T-helper 2 cell treated with Interferon-gamma antibody and Interleukin-4, amounts not matched to agents 5 μg/mL and 100 μg/mL, for 36 hours (primary cell): ENCODE results near the gene SLC25A11.
"Not testable (repeated sequence)": the region's sequence is repeated elsewhere in the genome, so short reads cannot be mapped to it uniquely, and the experiment has no call there.

Source experiments
- DNase-seq: peaks from one replicate; pipeline ENCODE4 v3.0.0; 2021; ENCODE audit warnings: low spot score
- H3K27ac Mint-ChIP-seq: one replicate; pipeline ENCODE4 v1.8.0; 2021; ENCODE audit warnings: mild to moderate bottlenecking, mixed read lengths
- H3K27me3 Mint-ChIP-seq: one replicate; pipeline ENCODE4 v1.8.0; 2021; ENCODE audit warnings: low read depth, mixed read lengths
- H3K36me3 Mint-ChIP-seq: one replicate; pipeline ENCODE4 v1.8.0; 2021; ENCODE audit warnings: low read depth, mixed read lengths
- H3K4me1 Mint-ChIP-seq: one replicate; pipeline ENCODE4 v1.8.0; 2021; ENCODE audit warnings: low read depth, mixed read lengths
- H3K4me3 Mint-ChIP-seq: one replicate; pipeline ENCODE4 v1.8.0; 2022; ENCODE audit warnings: mild to moderate bottlenecking, moderate library complexity, mixed read lengths
- H3K9me3 Mint-ChIP-seq: one replicate; pipeline ENCODE4 v1.8.0; 2021; ENCODE audit warnings: mixed read lengths

Gene SLC25A11

DNA sequence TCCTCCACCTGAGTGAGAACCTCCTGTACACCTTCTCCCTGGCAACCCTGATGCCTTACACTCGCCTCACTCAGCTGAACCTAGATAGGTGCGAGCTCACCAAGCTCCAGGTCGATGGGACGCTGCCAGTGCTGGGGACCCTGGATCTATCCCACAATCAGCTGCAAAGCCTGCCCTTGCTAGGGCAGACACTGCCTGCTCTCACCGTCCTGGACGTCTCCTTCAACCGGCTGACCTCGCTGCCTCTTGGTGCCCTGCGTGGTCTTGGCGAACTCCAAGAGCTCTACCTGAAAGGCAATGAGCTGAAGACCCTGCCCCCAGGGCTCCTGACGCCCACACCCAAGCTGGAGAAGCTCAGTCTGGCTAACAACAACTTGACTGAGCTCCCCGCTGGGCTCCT is 7.1 kb downstream of the SLC25A11 start:
- Mint-ChIP-seq H3K4me1 (peaks cover 21% of the 10 kb centered on the region), H3K36me3 (peaks cover 41% of the 10 kb centered on the region), H3K27ac (no peak overlapping the region), H3K4me3 (no peak overlapping the region), H3K27me3 (no peaks in the 10 kb centered on the region), H3K9me3 (no peaks in the 10 kb centered on the region)
- DNase-seq, result no peak

DNA sequence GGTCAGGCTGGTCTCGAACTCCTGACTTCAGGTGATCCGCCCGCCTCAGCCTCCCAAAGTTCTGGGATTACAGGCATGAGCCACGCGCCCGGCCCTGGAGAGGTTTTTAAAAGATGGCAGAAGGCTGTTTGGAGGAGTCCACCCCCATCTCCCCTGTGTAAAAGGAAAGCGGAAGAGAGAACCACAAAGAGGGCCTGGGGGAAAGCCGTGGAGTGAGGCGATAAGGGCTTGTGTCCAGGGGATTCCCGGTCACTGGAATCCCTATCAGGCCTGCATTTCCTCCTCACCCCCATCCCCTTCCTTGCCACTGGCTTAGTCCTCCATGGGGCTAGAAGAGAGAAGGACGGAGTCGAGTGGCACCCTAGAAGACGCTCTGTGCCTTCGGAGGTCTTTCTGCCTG is 7.9 kb downstream of the SLC25A11 start, which contains the start of gene GP1BA:
TSS of gene GP1BA (plus strand) at position 315 of the 400 bp plus-strand sequence. CDS start 328 bp downstream, outside the sequence.
- Mint-ChIP-seq H3K4me1 (peaks cover 21% of the 10 kb centered on the region), H3K9me3 (no peaks in the 10 kb centered on the region), H3K36me3 (peaks cover 37% of the 10 kb centered on the region), H3K27me3 (no peaks in the 10 kb centered on the region), H3K4me3 (no peak within 1 kb of the TSS), H3K27ac (peak within 1 kb of the TSS; percentile 15)
- DNase-seq, result no peak

DNA sequence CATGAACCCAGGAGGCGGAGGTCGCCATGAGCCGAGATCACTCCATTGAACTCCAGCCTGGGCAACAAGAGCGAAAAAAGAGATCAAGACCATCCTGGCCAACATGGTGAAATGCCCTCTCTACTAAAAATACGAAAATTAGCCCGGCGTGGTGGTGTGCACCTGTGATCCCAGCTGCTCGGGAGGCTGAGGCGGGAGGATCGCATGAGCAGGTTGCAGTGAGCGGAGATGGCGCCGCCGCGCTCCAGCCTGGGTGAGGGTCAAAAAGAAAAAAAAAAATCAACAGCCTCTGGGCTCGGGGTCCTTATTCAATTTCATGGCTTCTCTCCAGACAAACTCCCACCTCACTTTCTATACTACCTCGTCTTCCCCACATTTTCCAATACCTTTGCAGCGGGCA is 11.0 kb downstream of the SLC25A11 start:
- H3K9me3 Mint-ChIP-seq, result no peaks in the 10 kb centered on the region
- H3K4me1 Mint-ChIP-seq, result peaks cover 6% of the 10 kb centered on the region
- no peak overlapping the region for H3K27ac Mint-ChIP-seq
- no peak overlapping the region for H3K4me3 Mint-ChIP-seq
- H3K27me3 Mint-ChIP-seq, result no peaks in the 10 kb centered on the region
- H3K36me3 Mint-ChIP-seq, result peaks cover 27% of the 10 kb centered on the region
- no peak for DNase-seq

DNA sequence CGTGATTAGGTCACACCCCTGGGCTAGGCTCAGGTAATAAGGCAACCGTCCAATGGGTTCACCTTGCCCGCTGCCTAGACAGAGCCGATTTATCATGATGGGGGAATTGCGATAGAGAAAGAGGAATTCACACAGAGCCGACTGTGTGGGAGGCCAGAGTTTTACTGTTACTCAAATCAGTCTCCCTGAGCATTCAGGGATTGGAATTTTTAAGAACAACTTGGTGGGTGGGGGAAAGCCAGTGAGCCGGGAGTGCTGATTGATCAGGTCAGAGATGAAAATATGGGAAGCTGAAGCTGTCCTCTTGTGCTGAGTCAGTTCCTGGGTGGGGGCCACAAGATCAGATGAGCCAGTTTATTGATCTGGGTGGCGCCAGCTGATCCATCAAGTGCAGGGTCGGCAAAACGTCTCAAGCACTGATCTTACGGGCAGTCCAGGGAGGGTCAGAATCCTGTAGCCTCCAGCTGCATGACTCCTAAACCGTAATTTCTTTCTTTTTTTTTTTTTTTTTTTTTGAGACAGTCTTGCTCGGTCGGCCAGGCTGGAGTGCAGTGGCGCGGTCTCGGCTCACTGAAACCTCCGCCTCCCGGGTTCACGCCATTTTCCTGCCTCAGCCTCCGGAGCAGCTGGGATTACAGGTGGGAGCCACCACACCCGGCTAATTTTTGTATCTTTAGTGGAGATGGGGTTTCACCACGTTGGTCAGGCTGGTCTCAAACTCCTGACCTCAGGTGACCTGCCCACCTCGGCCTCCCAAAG is 13.1 kb downstream of the SLC25A11 start:
- not testable (repeated sequence) for H3K4me1 Mint-ChIP-seq, DNase-seq, H3K27me3 Mint-ChIP-seq, H3K4me3 Mint-ChIP-seq, H3K9me3 Mint-ChIP-seq
- H3K36me3 Mint-ChIP-seq, result peaks cover 22% of the 10 kb centered on the region
- peak overlapping the region; percentile 3 for H3K27ac Mint-ChIP-seq

DNA sequence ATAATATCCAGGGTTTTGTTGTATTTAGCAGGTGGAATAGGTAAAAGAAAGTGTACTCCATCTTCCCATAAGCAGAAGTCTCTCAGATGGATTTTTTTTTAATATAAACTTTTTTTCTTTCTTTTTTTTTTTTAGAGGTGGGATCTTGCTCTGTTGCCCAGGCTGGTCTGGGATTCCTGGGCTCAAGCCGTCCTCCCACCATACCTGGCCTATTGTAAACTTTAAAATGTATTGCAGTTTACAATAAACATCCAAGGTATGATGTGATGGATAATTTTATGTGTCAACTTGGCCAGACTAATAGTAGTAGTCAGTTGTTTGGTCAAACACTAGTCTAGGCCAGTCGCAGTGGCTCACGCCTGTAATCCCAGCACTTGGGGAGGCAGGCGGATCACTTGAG is 18.5 kb downstream of the SLC25A11 start:
- no peaks in the 10 kb centered on the region for H3K4me1 Mint-ChIP-seq
- no peak overlapping the region for H3K27ac Mint-ChIP-seq
- H3K27me3 Mint-ChIP-seq, result no peaks in the 10 kb centered on the region
- H3K36me3 Mint-ChIP-seq, result peaks cover under 1% of the 10 kb centered on the region
- no peak for DNase-seq
- no peaks in the 10 kb centered on the region for H3K9me3 Mint-ChIP-seq
- H3K4me3 Mint-ChIP-seq, result no peak overlapping the region

DNA sequence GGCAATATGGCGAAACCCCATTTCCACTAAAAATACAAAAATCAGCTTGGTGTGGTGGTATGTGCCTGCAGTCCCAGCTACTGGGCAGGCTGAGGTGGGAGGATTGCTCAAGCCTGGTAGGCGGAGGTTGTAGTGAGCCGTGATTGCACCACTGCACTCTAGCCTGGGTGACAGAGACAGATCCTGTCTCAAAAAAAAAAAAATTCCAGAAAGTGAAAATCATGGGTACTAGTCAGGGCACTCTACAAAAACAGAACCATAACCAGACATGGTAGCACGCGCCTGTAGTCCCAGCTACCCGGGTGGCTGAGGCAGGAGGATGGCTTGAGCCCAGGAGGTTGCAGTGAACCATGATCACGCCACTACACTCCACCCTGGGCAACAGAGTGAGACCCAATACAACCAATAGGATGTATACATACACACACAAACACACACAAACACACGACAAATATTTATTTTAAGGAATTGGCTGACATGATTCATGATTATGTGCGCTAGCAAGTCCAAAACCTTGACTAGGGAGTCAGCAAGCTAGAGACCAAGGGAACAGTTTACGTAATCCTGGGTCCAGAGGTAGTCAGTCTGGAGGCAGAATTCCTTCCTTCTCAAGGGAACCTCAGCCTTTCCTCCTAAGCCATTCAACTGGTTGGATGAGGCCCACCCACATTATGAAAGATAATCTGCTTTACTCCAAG is 19.3 kb downstream of the SLC25A11 start:
- no peak overlapping the region for H3K27ac Mint-ChIP-seq
- H3K4me1 Mint-ChIP-seq, result no peaks in the 10 kb centered on the region
- H3K9me3 Mint-ChIP-seq, result no peaks in the 10 kb centered on the region
- no peaks in the 10 kb centered on the region for H3K27me3 Mint-ChIP-seq
- DNase-seq, result no peak
- H3K36me3 Mint-ChIP-seq, result no peaks in the 10 kb centered on the region
- H3K4me3 Mint-ChIP-seq, result no peak overlapping the region

DNA sequence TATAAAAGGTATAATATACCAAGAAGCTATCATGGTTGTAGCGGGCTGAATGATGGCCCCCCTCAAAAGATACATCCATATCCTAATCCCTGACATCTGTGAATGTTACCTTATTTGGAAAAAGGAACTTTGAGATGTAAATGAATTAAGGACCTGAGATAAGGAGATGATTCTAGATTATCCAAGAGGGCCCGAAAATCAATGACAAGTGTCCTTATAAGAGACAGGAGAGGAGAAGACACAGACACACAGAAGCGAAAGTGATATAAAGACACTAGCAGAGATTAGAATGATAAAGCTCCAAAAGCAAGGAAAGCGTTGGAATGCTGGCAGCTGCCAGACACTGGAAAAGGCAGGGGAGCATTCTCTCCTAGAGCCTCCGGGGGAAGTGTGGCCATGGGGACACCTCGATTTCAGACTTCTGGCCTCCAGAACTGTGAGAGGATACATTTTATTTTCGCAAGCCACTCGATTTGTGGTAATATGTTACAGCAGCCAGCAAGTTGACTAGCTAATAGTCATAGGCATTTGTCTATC is 20.3 kb downstream of the SLC25A11 start:
- Mint-ChIP-seq H3K4me1 (no peaks in the 10 kb centered on the region), H3K9me3 (no peaks in the 10 kb centered on the region), H3K4me3 (no peak overlapping the region), H3K27ac (no peak overlapping the region), H3K27me3 (no peaks in the 10 kb centered on the region), H3K36me3 (no peaks in the 10 kb centered on the region)
- DNase-seq, result no peak

DNA sequence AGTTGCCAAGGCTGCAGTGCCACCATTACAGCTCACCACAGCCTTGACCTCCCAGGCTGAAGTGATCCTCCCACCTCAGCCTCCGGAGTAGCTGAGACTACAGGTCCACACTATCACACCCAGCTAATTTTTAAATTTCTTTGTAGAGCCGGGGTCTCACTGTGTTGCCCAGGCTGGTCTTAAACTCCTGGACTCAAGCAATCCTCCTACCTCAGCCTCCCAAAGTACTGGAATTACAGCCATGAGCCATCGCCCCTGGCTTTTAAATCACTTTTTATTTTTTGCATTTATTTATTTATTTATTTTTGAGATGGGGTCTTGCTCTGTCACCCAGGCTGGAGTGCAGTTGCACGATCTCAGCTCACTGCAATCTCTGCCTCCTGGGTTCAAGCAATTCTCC is 25.3 kb downstream of the SLC25A11 start:
- H3K4me1 Mint-ChIP-seq, H3K9me3 Mint-ChIP-seq, H3K4me3 Mint-ChIP-seq, H3K27ac Mint-ChIP-seq, DNase-seq, H3K27me3 Mint-ChIP-seq, H3K36me3 Mint-ChIP-seq: not testable (repeated sequence)

DNA sequence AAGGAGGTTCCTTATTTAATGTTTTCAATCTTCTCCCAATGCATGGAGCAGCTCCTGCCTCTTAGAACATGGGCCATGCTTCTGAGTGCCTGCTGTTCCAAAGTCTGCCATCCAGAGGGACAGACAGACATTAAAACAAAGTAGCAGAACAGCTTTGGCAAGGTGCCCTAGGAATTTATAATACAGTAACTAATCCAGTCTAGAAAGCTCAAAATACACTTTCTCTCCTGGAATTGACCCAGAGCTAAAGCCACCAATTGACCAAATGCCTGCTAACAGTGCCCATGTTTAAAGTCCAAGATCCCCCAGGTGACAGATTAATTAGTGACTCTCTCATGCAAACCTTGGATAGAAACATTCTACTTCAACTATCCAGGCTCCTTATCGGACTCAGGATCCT is 25.9 kb downstream of the SLC25A11 start:
- H3K27me3 Mint-ChIP-seq, result no peaks in the 10 kb centered on the region
- no peak overlapping the region for H3K4me3 Mint-ChIP-seq
- H3K4me1 Mint-ChIP-seq, result no peaks in the 10 kb centered on the region
- no peak for DNase-seq
- H3K27ac Mint-ChIP-seq, result no peak overlapping the region
- no peaks in the 10 kb centered on the region for H3K9me3 Mint-ChIP-seq
- no peaks in the 10 kb centered on the region for H3K36me3 Mint-ChIP-seq

DNA sequence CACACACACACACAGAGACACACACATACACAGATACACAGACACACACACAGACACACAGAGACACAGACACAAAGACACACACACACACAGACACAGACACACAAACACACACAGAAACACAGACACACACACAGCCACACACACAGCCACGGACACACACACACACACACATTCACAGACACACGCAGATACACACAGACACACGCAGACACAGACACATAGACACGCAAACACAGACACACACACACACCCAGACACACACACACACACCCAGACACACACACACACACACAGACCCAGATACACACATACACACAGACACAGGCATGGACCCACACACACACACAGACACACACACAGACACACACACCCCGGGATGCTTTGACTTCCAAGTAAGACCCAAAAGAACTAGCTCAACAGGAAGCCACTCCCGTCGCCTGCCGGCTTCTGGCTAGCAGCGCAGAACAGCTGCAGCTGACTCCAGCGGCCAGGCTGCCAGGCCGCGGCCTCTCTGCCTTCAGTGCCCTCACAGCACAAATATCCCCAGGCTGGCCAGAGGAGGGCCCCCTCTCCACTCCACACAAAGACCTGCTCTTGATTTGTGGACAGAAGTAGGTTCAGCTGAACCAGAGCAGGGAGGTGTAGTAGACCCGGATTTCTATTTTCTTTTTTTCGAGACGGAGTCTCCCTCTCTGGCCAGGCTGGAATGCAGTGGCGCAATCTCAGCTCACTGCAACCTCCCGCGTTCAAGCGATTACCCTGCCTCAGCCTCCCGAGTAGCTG is 30.9 kb downstream of the SLC25A11 start:
- no peaks in the 10 kb centered on the region for H3K9me3 Mint-ChIP-seq

DNA sequence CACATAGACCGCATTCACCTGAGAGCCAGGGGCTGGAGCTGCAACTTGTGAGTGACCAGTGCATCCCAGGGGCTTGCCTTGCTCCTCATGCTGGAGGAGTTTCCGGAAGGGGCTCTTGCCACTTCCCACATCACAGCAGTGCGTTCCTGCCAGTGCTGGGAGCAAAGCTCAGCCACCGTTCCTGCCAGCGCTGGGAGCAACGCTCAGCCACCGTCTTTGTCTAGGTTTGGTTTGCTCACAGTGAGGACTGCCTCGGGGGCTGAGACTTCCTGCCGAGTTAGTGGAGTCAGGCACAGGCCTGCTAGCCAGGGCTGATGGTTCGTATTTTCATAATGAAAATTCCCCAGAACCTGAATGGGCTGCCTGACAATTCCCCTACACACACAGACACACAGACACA is 31.5 kb downstream of the SLC25A11 start:
- H3K9me3 Mint-ChIP-seq, result no peaks in the 10 kb centered on the region
- H3K36me3 Mint-ChIP-seq, result no peaks in the 10 kb centered on the region
- H3K27me3 Mint-ChIP-seq, result no peaks in the 10 kb centered on the region
- DNase-seq, result no peak
- H3K4me1 Mint-ChIP-seq, result peaks cover 4% of the 10 kb centered on the region
- H3K27ac Mint-ChIP-seq, result no peak overlapping the region
- H3K4me3 Mint-ChIP-seq, result no peak overlapping the region

More for the DNA sequence above, 30.9 kb downstream of the SLC25A11 start:
- H3K27ac Mint-ChIP-seq, result no peak overlapping the region
- H3K4me3 Mint-ChIP-seq, result no peak overlapping the region
- H3K27me3 Mint-ChIP-seq, result no peaks in the 10 kb centered on the region
- H3K4me1 Mint-ChIP-seq, result no peaks in the 10 kb centered on the region
- H3K36me3 Mint-ChIP-seq, result no peaks in the 10 kb centered on the region
- DNase-seq, result peak; percentile 76

DNA sequence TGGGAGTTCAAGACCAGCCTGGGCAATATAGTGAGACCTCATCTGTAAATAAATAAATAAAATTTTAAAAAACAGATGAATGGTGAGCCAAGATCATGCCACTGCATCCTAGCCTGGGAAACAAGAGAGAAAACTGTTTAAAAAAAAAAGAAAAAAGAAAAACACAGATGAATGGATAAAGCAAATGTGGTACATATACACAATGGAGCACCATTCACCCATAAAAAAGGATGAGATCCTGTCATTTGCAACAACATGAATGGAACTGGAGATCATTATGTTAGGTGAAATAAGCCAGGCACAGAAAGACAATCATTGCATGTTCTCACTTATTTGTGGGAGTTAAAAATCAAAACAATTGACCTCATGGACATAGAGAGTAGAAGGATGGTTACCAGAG is 33.2 kb downstream of the SLC25A11 start:
- not testable (repeated sequence) for DNase-seq, H3K27me3 Mint-ChIP-seq, H3K36me3 Mint-ChIP-seq, H3K27ac Mint-ChIP-seq, H3K4me3 Mint-ChIP-seq, H3K9me3 Mint-ChIP-seq
- H3K4me1 Mint-ChIP-seq, result peaks cover 15% of the 10 kb centered on the region

DNA sequence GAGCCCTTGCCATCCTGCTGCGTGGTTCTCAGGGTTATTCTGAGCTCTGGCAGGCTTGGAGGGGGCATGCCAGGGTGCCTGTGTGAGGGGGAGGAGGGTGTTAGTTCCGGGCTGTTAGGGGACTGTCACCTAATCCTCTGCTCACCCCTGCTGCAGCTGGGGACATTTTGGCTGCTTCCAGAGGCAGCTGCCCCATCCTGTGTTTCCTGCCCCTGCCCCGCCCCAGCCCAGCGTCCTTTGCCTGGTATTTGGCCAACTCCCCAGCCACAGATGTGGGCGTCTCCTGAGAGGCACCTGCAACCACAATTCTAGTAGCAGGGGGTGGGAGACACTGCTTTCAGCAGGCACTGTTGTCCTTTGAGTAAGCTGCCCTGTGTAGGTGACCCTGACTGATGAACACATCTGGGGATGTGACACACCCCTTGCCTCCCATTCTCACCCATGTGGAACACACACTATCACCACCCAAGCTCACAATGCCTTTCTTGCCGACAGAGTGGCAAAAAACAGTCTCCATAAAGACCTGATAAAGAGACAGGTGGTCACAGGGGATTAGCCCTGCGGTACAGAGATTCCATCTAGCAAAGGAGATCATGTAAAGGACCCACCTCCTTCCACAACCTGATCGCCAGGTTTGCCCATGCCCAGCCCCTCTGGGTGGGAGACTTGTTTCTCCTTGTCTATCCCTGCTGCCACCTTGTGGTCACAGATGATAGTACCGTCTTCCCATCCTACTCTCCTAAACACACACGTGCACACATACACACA is 36.6 kb downstream of the SLC25A11 start, which contains the start of gene CHRNE:
TSS of gene CHRNE (minus strand) at position 48 of the 768 bp plus-strand sequence. CDS start at position 13, 35 bp downstream.
- H3K27ac Mint-ChIP-seq, result peak within 1 kb of the TSS; percentile 29
- peaks cover 3% of the 10 kb centered on the region for H3K27me3 Mint-ChIP-seq
- no peaks in the 10 kb centered on the region for H3K9me3 Mint-ChIP-seq
- H3K4me1 Mint-ChIP-seq, result peaks cover 24% of the 10 kb centered on the region
- H3K4me3 Mint-ChIP-seq, result peak within 1 kb of the TSS; percentile 48
- DNase-seq, result peak; percentile 63
- H3K36me3 Mint-ChIP-seq, result no peaks in the 10 kb centered on the region
